Tibial nerve (tissue), 4 donors: ENCODE measurements around the gene HLA-DOB.

Source experiments
- CTCF ChIP-seq, 5 experiments: fragments of 200-600 bp in 3 of 5; fragments of 450-650 bp in 2 of 5; sonication (generic) in 3 of 5; IDR thresholded peaks; one replicate each; pipeline ENCODE4 v1.5.1; 2016 to 2019; ENCODE audit warnings: antibody characterized with exemption in 5 of 5, mild to moderate bottlenecking in 3 of 5, moderate library complexity in 2 of 5
- EP300 ChIP-seq, 2 donors: sonication (generic); formaldehyde crosslinking; IDR thresholded peaks; one replicate each; pipeline ENCODE4 v1.6.1; 2017; ENCODE audit warnings: antibody characterized with exemption in 2 of 2, mild to moderate bottlenecking in 1 of 2
- POLR2A ChIP-seq, 2 donors: fragments of 450-650 bp; IDR thresholded peaks; one replicate each; pipeline ENCODE4 v1.6.1; 2017; ENCODE audit warnings: antibody characterized with exemption in 2 of 2, mild to moderate bottlenecking in 2 of 2, moderate library complexity in 2 of 2

- no peak for TF ChIP-seq CTCF (IDR thresholded peaks at IDR 0.05)
- TF ChIP-seq EP300 (IDR thresholded peaks at IDR 0.05), result no peak
- TF ChIP-seq POLR2A (IDR thresholded peaks at IDR 0.05), result no peak
These were observed 10.2 kb upstream of the HLA-DOB start for GRCh38 chr6:32827025-32827424.
